Neural cell (in vitro differentiated cells): Measurements from ENCODE around the gene SLC22A23. TPM values are rescaled to one million over a fixed set of nuclear protein-coding genes. Genes with fewer than 3 reads are reported as not detected.

Source experiments
- H2AFZ ChIP-seq: fragments of 200-600, 300-800 bp; sonication (generic), shearing (Covaris generic); 2 replicates; pipeline ENCODE4 v1.6.0; 2014; ENCODE audit warnings: low read depth, mild to moderate bottlenecking, antibody characterized with exemption, low read length, moderate library complexity
- H3F3A ChIP-seq: fragments of 200-600 bp; shearing (Covaris generic); 2 replicates; pipeline ENCODE4 v1.6.1; 2016; ENCODE audit warnings: mild to moderate bottlenecking, moderate library complexity, mixed read lengths, antibody characterized with exemption, low read length; ENCODE audit not compliant: insufficient read depth, poor library complexity, severe bottlenecking
- H3K27ac ChIP-seq: fragments of 200-600, 300-800 bp; sonication (generic), shearing (Covaris generic); 2 replicates; pipeline ENCODE4 v1.5.1; 2014; ENCODE audit warnings: mild to moderate bottlenecking, low read length, moderate library complexity
- H3K27me3 ChIP-seq: fragments of 300-800, 200-600 bp; sonication (generic), shearing (Covaris generic); 2 replicates; pipeline ENCODE4 v1.6.0; 2014; ENCODE audit warnings: mild to moderate bottlenecking, low read depth, low read length, moderate library complexity; ENCODE audit not compliant: insufficient read depth
- H3K36me3 ChIP-seq: fragments of 300-800, 200-600 bp; sonication (generic), shearing (Covaris generic); 2 replicates; pipeline ENCODE4 v1.5.1; 2014; ENCODE audit warnings: mild to moderate bottlenecking, antibody characterized with exemption, low read length, moderate library complexity; ENCODE audit not compliant: insufficient read depth
- H3K4me2 ChIP-seq: fragments of 300-800, 200-600 bp; sonication (generic), shearing (Covaris generic); 2 replicates; pipeline ENCODE4 v1.6.0; 2014; ENCODE audit warnings: mild to moderate bottlenecking, low read length
- H3K4me3 ChIP-seq: fragments of 300-800, 200-600 bp; sonication (generic), shearing (Covaris generic); 2 replicates; pipeline ENCODE4 v1.5.1; 2014; ENCODE audit warnings: mild to moderate bottlenecking, low read length, moderate library complexity
- H3K79me2 ChIP-seq: fragments of 200-600 bp; shearing (Covaris generic); replicated peaks from 2 replicates; pipeline ENCODE4 v1.6.0; 2014; ENCODE audit warnings: mild to moderate bottlenecking, low read length, moderate library complexity; ENCODE audit not compliant: insufficient read depth
- H3K9ac ChIP-seq: fragments of 300-800, 200-600 bp; sonication (generic), shearing (Covaris generic); 2 replicates; pipeline ENCODE4 v1.6.1; 2016; ENCODE audit warnings: mild to moderate bottlenecking, low read length, mixed read lengths
- H3K9me2 ChIP-seq: fragments of 200-600 bp; shearing (Covaris generic); 2 replicates; pipeline ENCODE4 v1.6.1; 2016; ENCODE audit warnings: mild to moderate bottlenecking, low read length, mixed read lengths; ENCODE audit not compliant: insufficient read depth
- H3K9me3 ChIP-seq: fragments of 200-600, 300-800 bp; sonication (generic), shearing (Covaris generic); 2 replicates; pipeline ENCODE4 v1.6.1; 2016; ENCODE audit warnings: mild to moderate bottlenecking, mixed run types, low read length, moderate library complexity, mixed read lengths
- H4K20me1 ChIP-seq: fragments of 200-600 bp; shearing (Covaris generic); 2 replicates; pipeline ENCODE4 v1.6.1; 2016; ENCODE audit warnings: mild to moderate bottlenecking, mixed run types; ENCODE audit not compliant: insufficient read depth
- EZH2 ChIP-seq: fragments of 200-600, 300-800 bp; shearing (Covaris generic), sonication (generic); IDR thresholded peaks from 2 replicates; pipeline ENCODE4 v1.6.1; 2014; ENCODE audit warnings: antibody characterized with exemption, low read length, borderline replicate concordance, mild to moderate bottlenecking; ENCODE audit not compliant: insufficient read depth, poor library complexity, severe bottlenecking
- MXI1 ChIP-seq: fragments of 450-650 bp; conservative IDR thresholded peaks from 2 replicates; pipeline ENCODE4 v1.6.1; 2014; ENCODE audit warnings: antibody characterized with exemption, mild to moderate bottlenecking; ENCODE audit not compliant: poor library complexity, severe bottlenecking
- POLR2AphosphoS5 ChIP-seq: IDR thresholded peaks from 2 replicates; pipeline ENCODE4 v1.6.1; 2012
- RAD21 ChIP-seq: fragments of 450-650 bp; conservative IDR thresholded peaks from 2 replicates; pipeline ENCODE4 v1.6.1; 2014; ENCODE audit warnings: antibody characterized with exemption, mild to moderate bottlenecking, moderate library complexity
- SMC3 ChIP-seq: fragments of 450-650 bp; conservative IDR thresholded peaks from 2 replicates; pipeline ENCODE4 v1.6.1; 2014; ENCODE audit warnings: antibody characterized with exemption, mild to moderate bottlenecking, moderate library complexity; ENCODE audit not compliant: poor library complexity
- TAF1 ChIP-seq: IDR thresholded peaks from 2 replicates; pipeline ENCODE4 v1.6.1; 2012; ENCODE audit warnings: low read depth
- polyA plus RNA-seq: library from polyadenylated mRNA; depleted of rRNA; stranded (reverse); fragments of >200 nt; gene quantifications from 2 replicates; pipeline ENCODE4 v1.2.3, GENCODE V29; 2014
- TF ChIP-seq, protein P1 (sequence below): fragments of 450-650 bp; IDR thresholded peaks from 2 replicates; pipeline ENCODE4 v1.5.1; 2014; ENCODE audit warnings: antibody characterized with exemption, mild to moderate bottlenecking, moderate library complexity; ENCODE audit not compliant: poor library complexity, severe bottlenecking

Gene SLC22A23
- polyA plus RNA-seq, 1 donor from 2014 or later, result 8.8 TPM

- H2AFZ ChIP-seq, result no peak overlapping the region
- H3K27me3 ChIP-seq, result no peaks in the 10 kb centered on the region
- TF ChIP-seq SMC3, result no peak
- TF ChIP-seq MXI1, result no peak
- no peaks in the 10 kb centered on the region for H4K20me1 ChIP-seq
- H3K27ac ChIP-seq, result no peak overlapping the region
- H3F3A ChIP-seq, result no peaks in the 10 kb centered on the region
- no peak overlapping the region for H3K9ac ChIP-seq
- no peaks in the 10 kb centered on the region for H3K36me3 ChIP-seq
- no peak overlapping the region for H3K4me2 ChIP-seq
- no peaks in the 10 kb centered on the region for H3K79me2 ChIP-seq
- no peaks in the 10 kb centered on the region for H3K9me3 ChIP-seq
- no peaks in the 10 kb centered on the region for H3K9me2 ChIP-seq
- H3K4me3 ChIP-seq, result no peak overlapping the region
Observed at GRCh38 chr6:3466488-3467219, 9.8 kb upstream of the SLC22A23 start.

DNA sequence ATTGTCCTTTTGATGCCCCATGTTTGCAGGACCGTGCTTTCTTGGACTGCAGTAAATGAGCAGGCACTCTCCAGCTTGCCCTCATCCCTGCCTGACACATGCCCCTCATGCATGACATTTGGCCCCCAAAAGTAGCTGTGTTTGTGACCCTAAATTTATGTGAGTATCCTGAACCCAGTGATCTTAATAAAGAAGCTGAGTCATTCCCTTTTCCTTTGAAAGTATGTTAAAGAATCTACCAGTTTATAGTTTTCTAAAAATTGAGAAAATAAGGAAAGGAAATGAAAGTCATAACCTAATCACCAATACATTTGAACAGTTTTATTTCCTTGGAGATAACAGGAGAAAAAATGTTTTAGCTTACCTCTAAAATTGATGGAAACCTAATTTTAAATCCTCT, 3.4 kb upstream of the SLC22A23 start:
- H3K4me3 ChIP-seq, result no peak overlapping the region
- H4K20me1 ChIP-seq, result no peaks in the 10 kb centered on the region
- H3K79me2 ChIP-seq, result peaks cover 9% of the 10 kb centered on the region
- H2AFZ ChIP-seq, result no peak overlapping the region
- no peak overlapping the region for H3K4me2 ChIP-seq
- H3K27ac ChIP-seq, result no peak overlapping the region
- no peaks in the 10 kb centered on the region for H3K27me3 ChIP-seq
- no peak overlapping the region for H3K9ac ChIP-seq
- no peaks in the 10 kb centered on the region for H3K9me3 ChIP-seq
- H3K9me2 ChIP-seq, result no peaks in the 10 kb centered on the region
- TF ChIP-seq SMC3, result no peak
- no peak for TF ChIP-seq MXI1
- TF ChIP-seq, protein P1, sequence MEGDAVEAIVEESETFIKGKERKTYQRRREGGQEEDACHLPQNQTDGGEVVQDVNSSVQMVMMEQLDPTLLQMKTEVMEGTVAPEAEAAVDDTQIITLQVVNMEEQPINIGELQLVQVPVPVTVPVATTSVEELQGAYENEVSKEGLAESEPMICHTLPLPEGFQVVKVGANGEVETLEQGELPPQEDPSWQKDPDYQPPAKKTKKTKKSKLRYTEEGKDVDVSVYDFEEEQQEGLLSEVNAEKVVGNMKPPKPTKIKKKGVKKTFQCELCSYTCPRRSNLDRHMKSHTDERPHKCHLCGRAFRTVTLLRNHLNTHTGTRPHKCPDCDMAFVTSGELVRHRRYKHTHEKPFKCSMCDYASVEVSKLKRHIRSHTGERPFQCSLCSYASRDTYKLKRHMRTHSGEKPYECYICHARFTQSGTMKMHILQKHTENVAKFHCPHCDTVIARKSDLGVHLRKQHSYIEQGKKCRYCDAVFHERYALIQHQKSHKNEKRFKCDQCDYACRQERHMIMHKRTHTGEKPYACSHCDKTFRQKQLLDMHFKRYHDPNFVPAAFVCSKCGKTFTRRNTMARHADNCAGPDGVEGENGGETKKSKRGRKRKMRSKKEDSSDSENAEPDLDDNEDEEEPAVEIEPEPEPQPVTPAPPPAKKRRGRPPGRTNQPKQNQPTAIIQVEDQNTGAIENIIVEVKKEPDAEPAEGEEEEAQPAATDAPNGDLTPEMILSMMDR, result no peak
- TF ChIP-seq TAF1, result no peak
- no peak for TF ChIP-seq RAD21
- no peak for TF ChIP-seq EZH2
- H3K36me3 ChIP-seq, result no peaks in the 10 kb centered on the region
- no peaks in the 10 kb centered on the region for H3F3A ChIP-seq

DNA sequence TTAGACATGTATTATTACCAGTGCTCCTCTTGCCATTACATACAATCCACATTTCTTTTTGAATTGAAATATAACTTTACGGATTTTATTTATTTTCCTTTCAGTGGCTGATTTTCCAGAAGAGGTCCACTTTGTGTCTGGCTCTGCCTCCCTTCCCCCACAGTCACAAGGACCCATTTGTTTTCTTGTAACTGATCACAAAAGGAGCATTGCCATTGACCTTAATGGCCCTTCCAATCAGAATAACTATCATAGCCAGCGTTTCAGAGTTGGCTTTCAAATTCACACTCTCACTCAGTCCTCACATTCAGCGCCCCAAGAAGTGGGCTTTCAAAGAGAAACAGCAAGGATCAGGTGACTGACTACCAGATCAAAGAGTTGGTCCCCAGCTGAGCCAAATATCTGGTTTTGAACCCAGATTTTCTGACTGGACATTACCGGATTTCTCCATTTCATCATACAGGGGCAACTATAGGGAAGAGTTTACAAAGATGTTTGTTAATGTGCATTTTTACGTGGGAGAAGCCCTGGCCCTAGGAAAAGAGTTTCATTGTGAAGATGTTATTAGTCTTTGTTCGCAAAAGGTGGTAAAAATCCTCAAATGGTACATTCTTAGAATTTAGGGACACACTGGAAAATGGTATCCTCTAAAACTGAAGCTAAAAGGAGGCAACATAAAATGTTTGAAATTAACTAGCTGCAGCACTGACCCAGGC, 2.0 kb upstream of the SLC22A23 start:
- peaks cover 23% of the 10 kb centered on the region for H3K79me2 ChIP-seq
- H3K9me2 ChIP-seq, result no peaks in the 10 kb centered on the region
- H3K36me3 ChIP-seq, result no peaks in the 10 kb centered on the region
- H3K9ac ChIP-seq, result no peak overlapping the region
- H2AFZ ChIP-seq, result no peak overlapping the region
- no peak overlapping the region for H3K27ac ChIP-seq
- no peaks in the 10 kb centered on the region for H3K9me3 ChIP-seq
- H4K20me1 ChIP-seq, result no peaks in the 10 kb centered on the region
- H3K4me2 ChIP-seq, result no peak overlapping the region
- TF ChIP-seq POLR2AphosphoS5, result no peak
- TF ChIP-seq, protein P1, result no peak
- no peak overlapping the region for H3K4me3 ChIP-seq
- no peaks in the 10 kb centered on the region for H3K27me3 ChIP-seq
- H3F3A ChIP-seq, result no peaks in the 10 kb centered on the region
